ENCODE results near the gene NACC2.

The NACC2 gene

DNA sequence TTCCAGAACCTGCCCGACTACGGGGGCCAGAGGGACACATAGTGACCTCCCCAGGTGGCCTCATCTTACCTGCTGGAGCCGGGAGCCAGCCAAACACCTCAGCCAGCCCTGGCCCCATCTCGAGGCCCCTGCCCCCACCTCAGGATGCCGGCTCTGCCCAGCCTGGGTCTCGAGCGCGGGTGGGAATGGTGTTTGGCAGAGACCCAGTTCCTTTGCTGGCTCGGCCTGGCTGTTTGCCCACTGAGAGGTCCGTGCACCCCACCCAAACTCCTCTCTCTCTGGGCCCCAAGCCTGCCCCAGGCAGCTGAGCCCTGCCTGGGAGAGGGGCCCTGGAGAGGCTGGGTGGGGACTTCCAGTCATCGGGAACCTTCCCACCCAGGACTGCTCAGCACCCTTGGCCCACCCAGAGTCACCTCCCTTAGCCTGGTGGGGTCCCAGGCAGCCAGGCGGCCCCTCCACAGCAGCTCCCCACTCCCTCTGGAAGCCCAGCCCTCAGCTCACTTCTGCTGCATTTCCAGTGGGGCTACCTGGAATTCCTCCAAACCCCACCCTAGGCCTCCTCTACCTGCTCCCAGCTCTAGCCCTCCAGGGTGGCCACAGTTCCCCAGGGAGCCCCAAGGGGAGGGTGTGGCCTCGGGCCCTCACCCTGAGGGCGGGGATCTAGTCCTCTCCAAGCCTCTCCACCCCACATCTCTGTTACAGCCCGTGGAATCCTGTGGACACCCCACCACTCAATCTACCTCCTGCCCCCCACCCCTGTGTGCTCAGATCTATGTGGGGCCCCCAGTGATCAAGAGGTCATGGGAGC lies 91.5 kb downstream of the NACC2 start:
- no peak overlapping the region for H3K4me3 ChIP-seq (replicated peaks; ENCODE audit: low read depth, low read length)
- no peak for DNase-seq (ENCODE audit: extremely low read depth, low read depth)
- TF ChIP-seq CTCF (IDR thresholded peaks at IDR 0.05; ENCODE audit: low read depth, low read length, missing control alignments) = no peak

DNA sequence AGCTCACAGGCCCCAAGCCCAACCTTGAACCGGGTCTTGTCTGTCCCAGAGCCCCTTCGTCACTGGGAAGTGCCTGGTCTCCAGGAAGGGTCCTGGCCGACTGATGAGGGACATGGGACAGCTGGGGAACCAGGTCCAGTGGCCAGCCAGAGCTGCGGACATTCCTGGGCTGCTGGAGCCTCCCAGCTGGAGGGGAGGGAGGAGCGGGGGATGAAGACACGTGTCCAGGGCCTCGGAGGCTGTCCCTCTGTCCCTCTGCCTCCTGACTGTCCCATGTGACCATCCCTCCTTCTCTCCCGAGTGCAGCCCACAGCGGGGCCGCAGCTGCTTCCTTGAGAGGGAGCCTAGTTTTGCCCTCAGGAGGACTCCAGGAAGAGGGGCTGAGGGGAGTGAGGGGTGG lies 92.2 kb downstream of the NACC2 start:
- no peak for TF ChIP-seq CTCF (IDR thresholded peaks at IDR 0.05; ENCODE audit: low read depth, low read length, missing control alignments)
- DNase-seq (ENCODE audit: extremely low read depth, low read depth) = no peak
- H3K4me3 ChIP-seq (replicated peaks; ENCODE audit: low read depth, low read length) = no peak overlapping the region

DNA sequence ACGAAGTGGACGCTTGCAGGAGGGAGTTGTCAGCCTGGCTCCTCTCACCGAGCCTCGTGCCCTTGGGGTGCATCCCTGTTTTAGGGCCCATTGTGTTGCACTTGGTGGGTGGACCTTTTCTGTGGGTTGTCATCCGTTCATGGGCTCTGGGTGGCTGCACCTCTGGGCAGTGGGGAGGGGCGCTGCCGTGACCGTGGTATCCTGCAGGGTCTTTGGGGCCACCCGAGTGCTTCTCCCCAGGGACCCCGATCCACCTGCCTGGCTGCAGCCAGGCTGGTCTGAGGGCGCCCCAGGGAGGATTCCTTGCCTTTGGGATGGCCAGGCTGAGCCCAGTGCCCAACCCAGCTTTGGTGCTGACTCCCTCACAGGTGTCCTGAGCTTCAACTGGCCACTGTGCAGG lies 92.9 kb downstream of the NACC2 start:
- DNase-seq (ENCODE audit: extremely low read depth, low read depth) = no peak
- no peak overlapping the region for H3K4me3 ChIP-seq (replicated peaks; ENCODE audit: low read depth, low read length)
- no peak for TF ChIP-seq CTCF (IDR thresholded peaks at IDR 0.05; ENCODE audit: low read depth, low read length, missing control alignments)

GRCh38 chr9:136001231-136001630 lies 93.9 kb downstream of the NACC2 start:
- H3K4me3 ChIP-seq (replicated peaks; ENCODE audit: low read depth, low read length) = no peak overlapping the region
- TF ChIP-seq CTCF (IDR thresholded peaks at IDR 0.05; ENCODE audit: low read depth, low read length, missing control alignments) = no peak
- no peak for DNase-seq (ENCODE audit: extremely low read depth, low read depth)

DNA sequence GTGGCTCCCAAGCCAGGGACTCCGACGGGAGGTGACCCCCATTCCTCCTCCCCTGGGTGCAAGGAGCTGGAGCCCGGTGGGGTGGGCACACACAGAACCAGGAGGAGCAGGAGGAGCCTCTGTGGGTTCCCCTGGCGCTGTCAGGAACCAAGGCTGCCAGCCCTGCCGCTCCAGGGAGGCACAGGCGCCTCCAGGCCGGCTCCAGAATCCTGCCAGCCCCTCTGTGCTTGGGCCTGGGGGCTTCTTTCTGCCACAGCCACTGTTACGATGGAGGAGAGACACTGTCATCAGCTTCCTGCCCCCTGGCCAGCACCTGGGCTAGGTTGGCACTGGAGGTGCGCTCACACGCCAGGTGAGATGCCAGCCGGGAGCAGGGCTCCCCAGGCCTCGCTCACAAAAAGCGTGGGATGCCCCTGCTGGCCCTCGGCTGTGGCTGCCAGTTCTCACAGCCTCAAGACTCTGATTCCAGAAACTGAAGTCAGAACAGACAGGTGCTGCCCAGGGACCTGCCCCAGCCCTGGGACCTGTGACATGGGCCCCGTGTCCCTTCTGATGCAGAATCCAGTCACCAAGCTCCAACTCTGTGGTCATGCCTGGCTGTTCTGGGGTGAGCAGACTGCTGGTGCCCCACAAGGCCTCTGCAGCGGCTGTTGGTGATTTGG lies 96.5 kb downstream of the NACC2 start:
- no peak for TF ChIP-seq CTCF (IDR thresholded peaks at IDR 0.05; ENCODE audit: low read depth, low read length, missing control alignments)
- no peak for DNase-seq (ENCODE audit: extremely low read depth, low read depth)
- H3K4me3 ChIP-seq (replicated peaks; ENCODE audit: low read depth, low read length) = no peak overlapping the region

DNA sequence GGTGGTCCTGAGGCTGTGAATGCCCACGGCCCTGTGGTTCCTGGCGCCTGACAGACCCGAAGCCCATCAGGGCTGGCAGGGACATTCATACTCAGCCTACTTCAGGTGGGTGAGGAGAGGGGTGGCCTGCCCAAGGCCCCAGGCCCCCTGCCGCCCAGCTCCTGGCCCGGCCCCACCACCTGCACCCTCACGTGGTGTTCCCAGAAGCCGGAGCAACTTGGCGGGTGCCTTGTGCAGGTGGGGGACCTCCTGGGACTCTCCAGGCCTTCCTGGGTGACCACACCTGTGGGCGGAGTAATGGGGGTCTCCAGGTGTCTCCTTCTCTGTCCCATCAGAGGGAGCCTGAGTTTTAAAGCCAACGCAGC lies 97.1 kb downstream of the NACC2 start:
- no peak overlapping the region for H3K4me3 ChIP-seq (replicated peaks; ENCODE audit: low read depth, low read length)
- DNase-seq (ENCODE audit: extremely low read depth, low read depth) = no peak
- TF ChIP-seq CTCF (IDR thresholded peaks at IDR 0.05; ENCODE audit: low read depth, low read length, missing control alignments) = no peak
